SK-N-SH (cell line): ENCODE measurements around the gene GTF2B. TPM values are rescaled to one million over a fixed set of nuclear protein-coding genes. Genes with fewer than 3 reads are reported as not detected.

Experiments
- CTCF ChIA-PET: fragments of 300-600, 350-600 bp; formaldehyde crosslinking; extraction: SDS; loops from one replicate; lab custom pipeline; 2021; lab: Yijun Ruan, JAX
- POLR2A ChIA-PET: fragments of 350-600 bp; sonication (Branson Sonifier 250); formaldehyde crosslinking; extraction: SDS; loops from one replicate; lab custom pipeline; 2020; ENCODE audit warnings: antibody characterized with exemption, inconsistent platforms; lab: Yijun Ruan, JAX
- DNase-seq: peaks from one replicate; pipeline ENCODE4 v3.0.0; 2012
- H2AFZ ChIP-seq: fragments of 200-600 bp; sonication (generic); 2 replicates; pipeline ENCODE4 v1.8.1; 2016; ENCODE audit warnings: antibody characterized with exemption, mild to moderate bottlenecking, low read depth
- H3F3A ChIP-seq: fragments of 200-600 bp; sonication (generic); replicated peaks from 2 replicates; pipeline ENCODE3; 2016; ENCODE audit warnings: antibody characterized with exemption, mild to moderate bottlenecking; ENCODE audit not compliant: insufficient read depth
- H3K27ac ChIP-seq, 2 experiments: fragments of 200-500 bp in 1 of 2; fragments of 200-600 bp in 1 of 2; sonication (Bioruptor generic) in 1 of 2; sonication (generic), shearing (Covaris generic) in 1 of 2; 2 replicates each; pipeline versions ENCODE4 v1.5.1 to v1.6.1; 2014 to 2016; ENCODE audit warnings: low read depth in 2 of 2, inconsistent platforms in 1 of 2, low read length in 1 of 2, mild to moderate bottlenecking in 1 of 2, mixed read lengths in 1 of 2
- H3K27me3 ChIP-seq: fragments of 200-600 bp; sonication (generic), shearing (Covaris generic); 2 replicates; pipeline ENCODE4 v1.6.1; 2016; ENCODE audit warnings: mixed run types; ENCODE audit not compliant: insufficient read depth
- H3K36me3 ChIP-seq, 2 experiments: fragments of 200-500 bp in 1 of 2; fragments of 200-600 bp in 1 of 2; sonication (Bioruptor generic) in 1 of 2; sonication (generic) in 1 of 2; replicated peaks in 1 of 2; 2 replicates each; pipeline versions ENCODE3 to v1.5.1; 2014 to 2016; ENCODE audit warnings: low read length in 1 of 2, mild to moderate bottlenecking in 1 of 2; ENCODE audit not compliant: insufficient read depth in 2 of 2, control insufficient read depth in 1 of 2
- H3K4me1 ChIP-seq, 2 experiments: fragments of 200-500 bp in 1 of 2; fragments of 200-600 bp in 1 of 2; sonication (Bioruptor generic) in 1 of 2; sonication (generic), shearing (Covaris generic) in 1 of 2; 2 replicates each; pipeline versions ENCODE4 v1.5.1 to v1.6.1; 2014 to 2016; ENCODE audit warnings: low read depth in 1 of 2, low read length in 1 of 2, mixed run types in 1 of 2; ENCODE audit not compliant: insufficient read depth in 2 of 2, control insufficient read depth in 1 of 2
- H3K4me2 ChIP-seq: fragments of 200-600 bp; sonication (generic), shearing (Covaris generic); 2 replicates; pipeline ENCODE4 v1.6.1; 2017; ENCODE audit warnings: mixed run types
- H3K4me3 ChIP-seq, 2 experiments: fragments of 200-500 bp in 1 of 2; fragments of 200-600 bp in 1 of 2; sonication (Bioruptor generic) in 1 of 2; sonication (generic), shearing (Covaris generic) in 1 of 2; 2 replicates each; pipeline versions ENCODE4 v1.5.1 to v1.8.1; 2014 to 2016; ENCODE audit warnings: low read depth in 2 of 2, inconsistent platforms in 1 of 2, low read length in 1 of 2, mild to moderate bottlenecking in 1 of 2, mixed read lengths in 1 of 2, moderate library complexity in 1 of 2
- H3K79me2 ChIP-seq: fragments of 200-600 bp; sonication (generic); 2 replicates; pipeline ENCODE4 v1.8.1; 2017; ENCODE audit warnings: mild to moderate bottlenecking; ENCODE audit not compliant: insufficient read depth
- H3K9ac ChIP-seq: fragments of 200-600 bp; sonication (generic); 2 replicates; pipeline ENCODE4 v1.6.1; 2017; ENCODE audit warnings: mixed run types
- H3K9me2 ChIP-seq: fragments of 200-600 bp; sonication (generic); 2 replicates; pipeline ENCODE4 v1.6.1; 2017; ENCODE audit warnings: mixed run types
- H3K9me3 ChIP-seq: fragments of 200-600 bp; sonication (generic); 2 replicates; pipeline ENCODE4 v1.6.1; 2017; ENCODE audit warnings: mixed run types, mild to moderate bottlenecking, moderate library complexity
- H4K20me1 ChIP-seq: fragments of 200-600 bp; sonication (generic); 2 replicates; pipeline ENCODE4 v1.6.1; 2017; ENCODE audit warnings: mild to moderate bottlenecking, mixed run types; ENCODE audit not compliant: insufficient read depth
- CHD2 ChIP-seq: fragments of 150-350 bp; IDR thresholded peaks from 2 replicates; pipeline ENCODE4 v1.6.1; 2018; ENCODE audit warnings: low read length; ENCODE audit not compliant: partially characterized antibody
- FOSL2 ChIP-seq: IDR thresholded peaks from 2 replicates; pipeline ENCODE4 v1.4.0; 2012; ENCODE audit warnings: low read depth, mild to moderate bottlenecking, moderate library complexity, borderline replicate concordance
- FOXM1 ChIP-seq: IDR thresholded peaks from 2 replicates; pipeline ENCODE4 v1.4.0; 2012; ENCODE audit warnings: low read depth, mild to moderate bottlenecking
- JUND ChIP-seq: IDR thresholded peaks from 2 replicates; pipeline ENCODE4 v1.4.0; 2012
- MEF2A ChIP-seq: IDR thresholded peaks from 2 replicates; pipeline ENCODE4 v1.4.0; 2012; ENCODE audit warnings: low read depth, borderline replicate concordance
- NRF1 ChIP-seq: IDR thresholded peaks from 2 replicates; pipeline ENCODE4 v1.6.1; 2012; ENCODE audit warnings: low read depth, mild to moderate bottlenecking, low read length
- POLR2AphosphoS5 ChIP-seq: IDR thresholded peaks from 2 replicates; pipeline ENCODE4 v1.6.1; 2012; ENCODE audit warnings: low read depth, low read length
- RAD21 ChIP-seq: IDR thresholded peaks from 2 replicates; pipeline ENCODE4 v1.6.1; 2012; ENCODE audit warnings: mild to moderate bottlenecking, low read length
- RXRA ChIP-seq: IDR thresholded peaks from 2 replicates; pipeline ENCODE4 v1.4.0; 2012; ENCODE audit warnings: low read depth, mild to moderate bottlenecking, borderline replicate concordance
- SMC3 ChIP-seq: IDR thresholded peaks from 2 replicates; pipeline ENCODE4 v1.6.1; 2012; ENCODE audit warnings: low read depth, low read length, improper control_type of control experiment
- TCF12 ChIP-seq: IDR thresholded peaks from 2 replicates; pipeline ENCODE4 v1.4.0; 2012
- TEAD4 ChIP-seq: IDR thresholded peaks from 2 replicates; pipeline ENCODE4 v1.4.0; 2012; ENCODE audit warnings: mild to moderate bottlenecking, borderline replicate concordance; ENCODE audit not compliant: insufficient read depth
- WGBS: methylation state at CpG from one replicate; pipeline ENCODE4 v1.1.6; 2017; ENCODE audit warnings: low lambda C conversion rate; 5-methylcytosine and 5-hydroxymethylcytosine counted together
- polyA plus RNA-seq, 3 experiments: library from polyadenylated mRNA; depleted of rRNA; stranded (reverse); fragments of >200 nt; gene quantifications; 2 replicates each; pipeline ENCODE4 v1.2.3, GENCODE V29; 2012
- TF ChIP-seq, protein P1 (sequence below): fragments of 150-350 bp; IDR thresholded peaks from 2 replicates; pipeline ENCODE4 v1.6.1; 2016; ENCODE audit warnings: mild to moderate bottlenecking, low read depth, low read length
- TF ChIP-seq, protein P2 (sequence below): IDR thresholded peaks from 2 replicates; pipeline ENCODE4 v1.4.0; 2012; ENCODE audit warnings: low read depth, borderline replicate concordance
- TF ChIP-seq, protein P3 (sequence below): fragments of 150-350 bp; IDR thresholded peaks from 2 replicates; pipeline ENCODE4 v1.6.1; 2017; ENCODE audit warnings: antibody characterized with exemption, low read length, low read depth, borderline replicate concordance
- TF ChIP-seq, protein P4 (sequence below): IDR thresholded peaks from 2 replicates; pipeline ENCODE4 v1.4.0; 2012; ENCODE audit warnings: low read depth
- TF ChIP-seq, protein P5 (sequence below): fragments of 200-600 bp; sonication (generic); IDR thresholded peaks from 2 replicates; pipeline ENCODE4 v1.6.1; 2017; ENCODE audit warnings: antibody characterized with exemption, mild to moderate bottlenecking, moderate library complexity
- TF ChIP-seq, protein P6 (sequence below): IDR thresholded peaks from 2 replicates; pipeline ENCODE4 v1.6.1; 2012; ENCODE audit warnings: mild to moderate bottlenecking, low read depth, low read length, moderate library complexity

Gene GTF2B
- polyA plus RNA-seq, 1 of the 3 experiments (the other 2 are of a cell fraction), result 26.0 TPM

DNA sequence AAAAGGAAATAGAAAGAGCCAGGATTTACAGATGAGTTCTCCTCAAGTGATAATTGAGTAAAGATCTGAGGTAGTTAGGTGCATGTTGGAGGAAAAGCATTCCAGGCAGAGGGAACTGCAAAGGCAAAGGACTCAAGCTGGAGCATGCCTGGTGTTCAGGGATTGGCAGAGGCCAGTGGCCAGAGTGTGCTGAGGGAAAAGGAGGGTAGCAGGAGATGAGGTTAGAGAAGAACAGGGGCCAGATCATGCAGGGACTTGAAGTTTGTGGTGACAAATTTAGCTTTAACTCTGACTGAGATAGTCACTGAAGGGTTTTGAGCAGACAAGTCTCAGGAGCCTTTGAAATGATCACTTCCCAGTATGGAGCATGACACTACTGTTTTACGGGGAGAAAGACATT lies 19.0 kb upstream of the GTF2B start:
- no peaks in the 10 kb centered on the region for H3K4me1 ChIP-seq
- WGBS, result 59% methylated on average over 1 of the region's 1 CpG
- no peaks in the 10 kb centered on the region for H3K36me3 ChIP-seq
- no peaks in the 10 kb centered on the region for H3K27me3 ChIP-seq
- no peak overlapping the region for H3K27ac ChIP-seq
- no peaks in the 10 kb centered on the region for H3K79me2 ChIP-seq
- no peaks in the 10 kb centered on the region; the same call in 1 of the 2 replicates for H3K9me2 ChIP-seq
- DNase-seq, result no peak
- H3F3A ChIP-seq, result no peaks in the 10 kb centered on the region
- no peak overlapping the region for H3K9ac ChIP-seq
- H2AFZ ChIP-seq, result no peak overlapping the region
- no peak for TF ChIP-seq SMC3
- TF ChIP-seq, protein P1, sequence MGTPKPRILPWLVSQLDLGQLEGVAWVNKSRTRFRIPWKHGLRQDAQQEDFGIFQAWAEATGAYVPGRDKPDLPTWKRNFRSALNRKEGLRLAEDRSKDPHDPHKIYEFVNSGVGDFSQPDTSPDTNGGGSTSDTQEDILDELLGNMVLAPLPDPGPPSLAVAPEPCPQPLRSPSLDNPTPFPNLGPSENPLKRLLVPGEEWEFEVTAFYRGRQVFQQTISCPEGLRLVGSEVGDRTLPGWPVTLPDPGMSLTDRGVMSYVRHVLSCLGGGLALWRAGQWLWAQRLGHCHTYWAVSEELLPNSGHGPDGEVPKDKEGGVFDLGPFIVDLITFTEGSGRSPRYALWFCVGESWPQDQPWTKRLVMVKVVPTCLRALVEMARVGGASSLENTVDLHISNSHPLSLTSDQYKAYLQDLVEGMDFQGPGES, result no peak
- TF ChIP-seq, protein P2, sequence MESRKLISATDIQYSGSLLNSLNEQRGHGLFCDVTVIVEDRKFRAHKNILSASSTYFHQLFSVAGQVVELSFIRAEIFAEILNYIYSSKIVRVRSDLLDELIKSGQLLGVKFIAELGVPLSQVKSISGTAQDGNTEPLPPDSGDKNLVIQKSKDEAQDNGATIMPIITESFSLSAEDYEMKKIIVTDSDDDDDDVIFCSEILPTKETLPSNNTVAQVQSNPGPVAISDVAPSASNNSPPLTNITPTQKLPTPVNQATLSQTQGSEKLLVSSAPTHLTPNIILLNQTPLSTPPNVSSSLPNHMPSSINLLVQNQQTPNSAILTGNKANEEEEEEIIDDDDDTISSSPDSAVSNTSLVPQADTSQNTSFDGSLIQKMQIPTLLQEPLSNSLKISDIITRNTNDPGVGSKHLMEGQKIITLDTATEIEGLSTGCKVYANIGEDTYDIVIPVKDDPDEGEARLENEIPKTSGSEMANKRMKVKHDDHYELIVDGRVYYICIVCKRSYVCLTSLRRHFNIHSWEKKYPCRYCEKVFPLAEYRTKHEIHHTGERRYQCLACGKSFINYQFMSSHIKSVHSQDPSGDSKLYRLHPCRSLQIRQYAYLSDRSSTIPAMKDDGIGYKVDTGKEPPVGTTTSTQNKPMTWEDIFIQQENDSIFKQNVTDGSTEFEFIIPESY, result no peak
- TF ChIP-seq FOXM1, result no peak
- no peak for TF ChIP-seq MEF2A
- no peak for TF ChIP-seq CHD2
- no peak for TF ChIP-seq NRF1
- TF ChIP-seq, protein P3, sequence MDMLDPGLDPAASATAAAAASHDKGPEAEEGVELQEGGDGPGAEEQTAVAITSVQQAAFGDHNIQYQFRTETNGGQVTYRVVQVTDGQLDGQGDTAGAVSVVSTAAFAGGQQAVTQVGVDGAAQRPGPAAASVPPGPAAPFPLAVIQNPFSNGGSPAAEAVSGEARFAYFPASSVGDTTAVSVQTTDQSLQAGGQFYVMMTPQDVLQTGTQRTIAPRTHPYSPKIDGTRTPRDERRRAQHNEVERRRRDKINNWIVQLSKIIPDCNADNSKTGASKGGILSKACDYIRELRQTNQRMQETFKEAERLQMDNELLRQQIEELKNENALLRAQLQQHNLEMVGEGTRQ, result no peak
- TF ChIP-seq, protein P4, sequence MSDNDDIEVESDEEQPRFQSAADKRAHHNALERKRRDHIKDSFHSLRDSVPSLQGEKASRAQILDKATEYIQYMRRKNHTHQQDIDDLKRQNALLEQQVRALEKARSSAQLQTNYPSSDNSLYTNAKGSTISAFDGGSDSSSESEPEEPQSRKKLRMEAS, result no peak
- no peak for TF ChIP-seq TCF12
- no peak for TF ChIP-seq RAD21
- no peak for TF ChIP-seq POLR2AphosphoS5
- no peak for TF ChIP-seq FOSL2
- TF ChIP-seq JUND, result no peak
- TF ChIP-seq, protein P5, sequence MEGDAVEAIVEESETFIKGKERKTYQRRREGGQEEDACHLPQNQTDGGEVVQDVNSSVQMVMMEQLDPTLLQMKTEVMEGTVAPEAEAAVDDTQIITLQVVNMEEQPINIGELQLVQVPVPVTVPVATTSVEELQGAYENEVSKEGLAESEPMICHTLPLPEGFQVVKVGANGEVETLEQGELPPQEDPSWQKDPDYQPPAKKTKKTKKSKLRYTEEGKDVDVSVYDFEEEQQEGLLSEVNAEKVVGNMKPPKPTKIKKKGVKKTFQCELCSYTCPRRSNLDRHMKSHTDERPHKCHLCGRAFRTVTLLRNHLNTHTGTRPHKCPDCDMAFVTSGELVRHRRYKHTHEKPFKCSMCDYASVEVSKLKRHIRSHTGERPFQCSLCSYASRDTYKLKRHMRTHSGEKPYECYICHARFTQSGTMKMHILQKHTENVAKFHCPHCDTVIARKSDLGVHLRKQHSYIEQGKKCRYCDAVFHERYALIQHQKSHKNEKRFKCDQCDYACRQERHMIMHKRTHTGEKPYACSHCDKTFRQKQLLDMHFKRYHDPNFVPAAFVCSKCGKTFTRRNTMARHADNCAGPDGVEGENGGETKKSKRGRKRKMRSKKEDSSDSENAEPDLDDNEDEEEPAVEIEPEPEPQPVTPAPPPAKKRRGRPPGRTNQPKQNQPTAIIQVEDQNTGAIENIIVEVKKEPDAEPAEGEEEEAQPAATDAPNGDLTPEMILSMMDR, result no peak
- no peak for TF ChIP-seq RXRA
- TF ChIP-seq TEAD4, result no peak
- TF ChIP-seq, protein P6, sequence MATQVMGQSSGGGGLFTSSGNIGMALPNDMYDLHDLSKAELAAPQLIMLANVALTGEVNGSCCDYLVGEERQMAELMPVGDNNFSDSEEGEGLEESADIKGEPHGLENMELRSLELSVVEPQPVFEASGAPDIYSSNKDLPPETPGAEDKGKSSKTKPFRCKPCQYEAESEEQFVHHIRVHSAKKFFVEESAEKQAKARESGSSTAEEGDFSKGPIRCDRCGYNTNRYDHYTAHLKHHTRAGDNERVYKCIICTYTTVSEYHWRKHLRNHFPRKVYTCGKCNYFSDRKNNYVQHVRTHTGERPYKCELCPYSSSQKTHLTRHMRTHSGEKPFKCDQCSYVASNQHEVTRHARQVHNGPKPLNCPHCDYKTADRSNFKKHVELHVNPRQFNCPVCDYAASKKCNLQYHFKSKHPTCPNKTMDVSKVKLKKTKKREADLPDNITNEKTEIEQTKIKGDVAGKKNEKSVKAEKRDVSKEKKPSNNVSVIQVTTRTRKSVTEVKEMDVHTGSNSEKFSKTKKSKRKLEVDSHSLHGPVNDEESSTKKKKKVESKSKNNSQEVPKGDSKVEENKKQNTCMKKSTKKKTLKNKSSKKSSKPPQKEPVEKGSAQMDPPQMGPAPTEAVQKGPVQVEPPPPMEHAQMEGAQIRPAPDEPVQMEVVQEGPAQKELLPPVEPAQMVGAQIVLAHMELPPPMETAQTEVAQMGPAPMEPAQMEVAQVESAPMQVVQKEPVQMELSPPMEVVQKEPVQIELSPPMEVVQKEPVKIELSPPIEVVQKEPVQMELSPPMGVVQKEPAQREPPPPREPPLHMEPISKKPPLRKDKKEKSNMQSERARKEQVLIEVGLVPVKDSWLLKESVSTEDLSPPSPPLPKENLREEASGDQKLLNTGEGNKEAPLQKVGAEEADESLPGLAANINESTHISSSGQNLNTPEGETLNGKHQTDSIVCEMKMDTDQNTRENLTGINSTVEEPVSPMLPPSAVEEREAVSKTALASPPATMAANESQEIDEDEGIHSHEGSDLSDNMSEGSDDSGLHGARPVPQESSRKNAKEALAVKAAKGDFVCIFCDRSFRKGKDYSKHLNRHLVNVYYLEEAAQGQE, result no peak
- no peaks in the 10 kb centered on the region for H3K9me3 ChIP-seq
- ChIA-PET POLR2A (no interaction called here), CTCF (no interaction called here)
- H4K20me1 ChIP-seq, result no peaks in the 10 kb centered on the region
- H3K4me3 ChIP-seq, result no peak overlapping the region
- H3K4me2 ChIP-seq, result no peak overlapping the region
